ENCODE measurements around the gene CUEDC2.

CUEDC2 gene

DNA sequence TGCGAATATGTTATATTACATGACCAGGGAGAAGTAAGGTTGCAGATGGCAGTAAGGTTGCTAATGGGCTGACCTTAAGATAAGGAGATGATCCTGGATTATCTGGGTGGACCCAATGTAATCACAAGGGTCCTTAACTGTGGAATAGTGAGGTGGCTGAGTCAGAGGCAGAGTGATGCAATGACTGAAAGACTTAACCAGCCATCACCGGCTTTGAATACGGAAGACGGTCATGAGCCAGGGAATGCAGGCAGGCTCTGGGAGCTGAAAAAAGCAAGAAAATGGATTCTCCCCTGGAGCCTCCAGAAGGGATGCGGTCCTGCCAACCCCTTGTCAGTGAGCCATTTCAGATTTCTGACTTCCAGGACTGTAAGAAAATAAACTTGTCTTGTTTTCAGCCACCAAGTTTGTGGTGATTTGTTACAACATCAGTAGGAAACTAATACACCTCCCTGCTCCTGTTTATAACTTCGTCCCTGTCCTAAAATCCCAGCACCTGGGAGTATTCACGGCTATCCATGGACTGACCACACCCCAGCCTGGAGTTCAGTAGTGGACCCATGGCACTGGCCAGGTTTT lies 23.6 kb upstream of the CUEDC2 start (continued):
- TF ChIP-seq, protein P1, sequence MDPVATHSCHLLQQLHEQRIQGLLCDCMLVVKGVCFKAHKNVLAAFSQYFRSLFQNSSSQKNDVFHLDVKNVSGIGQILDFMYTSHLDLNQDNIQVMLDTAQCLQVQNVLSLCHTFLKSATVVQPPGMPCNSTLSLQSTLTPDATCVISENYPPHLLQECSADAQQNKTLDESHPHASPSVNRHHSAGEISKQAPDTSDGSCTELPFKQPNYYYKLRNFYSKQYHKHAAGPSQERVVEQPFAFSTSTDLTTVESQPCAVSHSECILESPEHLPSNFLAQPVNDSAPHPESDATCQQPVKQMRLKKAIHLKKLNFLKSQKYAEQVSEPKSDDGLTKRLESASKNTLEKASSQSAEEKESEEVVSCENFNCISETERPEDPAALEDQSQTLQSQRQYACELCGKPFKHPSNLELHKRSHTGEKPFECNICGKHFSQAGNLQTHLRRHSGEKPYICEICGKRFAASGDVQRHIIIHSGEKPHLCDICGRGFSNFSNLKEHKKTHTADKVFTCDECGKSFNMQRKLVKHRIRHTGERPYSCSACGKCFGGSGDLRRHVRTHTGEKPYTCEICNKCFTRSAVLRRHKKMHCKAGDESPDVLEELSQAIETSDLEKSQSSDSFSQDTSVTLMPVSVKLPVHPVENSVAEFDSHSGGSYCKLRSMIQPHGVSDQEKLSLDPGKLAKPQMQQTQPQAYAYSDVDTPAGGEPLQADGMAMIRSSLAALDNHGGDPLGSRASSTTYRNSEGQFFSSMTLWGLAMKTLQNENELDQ (tag by site-specific recombination; IDR thresholded peaks at IDR 0.05; ENCODE audit: low read depth): no peak
- TF ChIP-seq ZNF830 (tag by site-specific recombination; IDR thresholded peaks at IDR 0.05; ENCODE audit: low read depth) (no peak), ZBTB20 (tag by site-specific recombination; IDR thresholded peaks at IDR 0.05) (no peak), ZNF274 (IDR thresholded peaks at IDR 0.05; ENCODE audit: low read length) (no peak), ZNF274 (tag by site-specific recombination; IDR thresholded peaks at IDR 0.05; ENCODE audit: borderline replicate concordance) (no peak), ZNF610 (tag by site-specific recombination; IDR thresholded peaks at IDR 0.05; ENCODE audit: borderline replicate concordance) (no peak), ZNF521 (tag by site-specific recombination; IDR thresholded peaks at IDR 0.05) (no peak), ZNF837 (tag by site-specific recombination; IDR thresholded peaks at IDR 0.05) (no peak), ZNF621 (tag by site-specific recombination; IDR thresholded peaks at IDR 0.05) (no peak), ZNF473 (tag by site-specific recombination; IDR thresholded peaks at IDR 0.05) (no peak), ZFP37 (tag by site-specific recombination; IDR thresholded peaks at IDR 0.05) (no peak), KLF10 (tag by site-specific recombination; IDR thresholded peaks at IDR 0.05) (no peak), ZNF561 (tag by site-specific recombination; IDR thresholded peaks at IDR 0.05; ENCODE audit: borderline replicate concordance) (0 out of 2 replicates have a peak, but pooled peaks have one; percentile 20), ZNF266 (tag by site-specific recombination; IDR thresholded peaks at IDR 0.05; ENCODE audit: low read depth) (no peak), ZNF37A (tag by site-specific recombination; IDR thresholded peaks at IDR 0.05) (no peak), ZNF324 (tag by site-specific recombination; IDR thresholded peaks at IDR 0.05) (peak; percentile 30; the same call in 1 of the 2 replicates), ZNF248 (tag by site-specific recombination; IDR thresholded peaks at IDR 0.05) (no peak), ZNF2 (tag by site-specific recombination; IDR thresholded peaks at IDR 0.05) (no peak), ZNF785 (tag by site-specific recombination; IDR thresholded peaks at IDR 0.05) (peak; percentile 31; the same call in 1 of the 2 replicates)
- TF ChIP-seq, protein P2, sequence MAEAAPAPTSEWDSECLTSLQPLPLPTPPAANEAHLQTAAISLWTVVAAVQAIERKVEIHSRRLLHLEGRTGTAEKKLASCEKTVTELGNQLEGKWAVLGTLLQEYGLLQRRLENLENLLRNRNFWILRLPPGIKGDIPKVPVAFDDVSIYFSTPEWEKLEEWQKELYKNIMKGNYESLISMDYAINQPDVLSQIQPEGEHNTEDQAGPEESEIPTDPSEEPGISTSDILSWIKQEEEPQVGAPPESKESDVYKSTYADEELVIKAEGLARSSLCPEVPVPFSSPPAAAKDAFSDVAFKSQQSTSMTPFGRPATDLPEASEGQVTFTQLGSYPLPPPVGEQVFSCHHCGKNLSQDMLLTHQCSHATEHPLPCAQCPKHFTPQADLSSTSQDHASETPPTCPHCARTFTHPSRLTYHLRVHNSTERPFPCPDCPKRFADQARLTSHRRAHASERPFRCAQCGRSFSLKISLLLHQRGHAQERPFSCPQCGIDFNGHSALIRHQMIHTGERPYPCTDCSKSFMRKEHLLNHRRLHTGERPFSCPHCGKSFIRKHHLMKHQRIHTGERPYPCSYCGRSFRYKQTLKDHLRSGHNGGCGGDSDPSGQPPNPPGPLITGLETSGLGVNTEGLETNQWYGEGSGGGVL (tag by site-specific recombination; IDR thresholded peaks at IDR 0.05): peak; percentile 39; the same call in 1 of the 2 replicates
- TF ChIP-seq, protein P3, sequence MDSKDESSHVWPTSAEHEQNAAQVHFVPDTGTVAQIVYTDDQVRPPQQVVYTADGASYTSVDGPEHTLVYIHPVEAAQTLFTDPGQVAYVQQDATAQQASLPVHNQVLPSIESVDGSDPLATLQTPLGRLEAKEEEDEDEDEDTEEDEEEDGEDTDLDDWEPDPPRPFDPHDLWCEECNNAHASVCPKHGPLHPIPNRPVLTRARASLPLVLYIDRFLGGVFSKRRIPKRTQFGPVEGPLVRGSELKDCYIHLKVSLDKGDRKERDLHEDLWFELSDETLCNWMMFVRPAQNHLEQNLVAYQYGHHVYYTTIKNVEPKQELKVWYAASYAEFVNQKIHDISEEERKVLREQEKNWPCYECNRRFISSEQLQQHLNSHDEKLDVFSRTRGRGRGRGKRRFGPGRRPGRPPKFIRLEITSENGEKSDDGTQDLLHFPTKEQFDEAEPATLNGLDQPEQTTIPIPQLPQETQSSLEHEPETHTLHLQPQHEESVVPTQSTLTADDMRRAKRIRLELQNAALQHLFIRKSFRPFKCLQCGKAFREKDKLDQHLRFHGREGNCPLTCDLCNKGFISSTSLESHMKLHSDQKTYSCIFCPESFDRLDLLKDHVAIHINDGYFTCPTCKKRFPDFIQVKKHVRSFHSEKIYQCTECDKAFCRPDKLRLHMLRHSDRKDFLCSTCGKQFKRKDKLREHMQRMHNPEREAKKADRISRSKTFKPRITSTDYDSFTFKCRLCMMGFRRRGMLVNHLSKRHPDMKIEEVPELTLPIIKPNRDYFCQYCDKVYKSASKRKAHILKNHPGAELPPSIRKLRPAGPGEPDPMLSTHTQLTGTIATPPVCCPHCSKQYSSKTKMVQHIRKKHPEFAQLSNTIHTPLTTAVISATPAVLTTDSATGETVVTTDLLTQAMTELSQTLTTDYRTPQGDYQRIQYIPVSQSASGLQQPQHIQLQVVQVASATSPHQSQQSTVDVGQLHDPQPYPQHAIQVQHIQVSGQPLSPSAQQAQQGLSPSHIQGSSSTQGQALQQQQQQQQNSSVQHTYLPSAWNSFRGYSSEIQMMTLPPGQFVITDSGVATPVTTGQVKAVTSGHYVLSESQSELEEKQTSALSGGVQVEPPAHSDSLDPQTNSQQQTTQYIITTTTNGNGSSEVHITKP (tag by site-specific recombination; IDR thresholded peaks at IDR 0.05): peak; percentile 89
- TF ChIP-seq, protein P4, sequence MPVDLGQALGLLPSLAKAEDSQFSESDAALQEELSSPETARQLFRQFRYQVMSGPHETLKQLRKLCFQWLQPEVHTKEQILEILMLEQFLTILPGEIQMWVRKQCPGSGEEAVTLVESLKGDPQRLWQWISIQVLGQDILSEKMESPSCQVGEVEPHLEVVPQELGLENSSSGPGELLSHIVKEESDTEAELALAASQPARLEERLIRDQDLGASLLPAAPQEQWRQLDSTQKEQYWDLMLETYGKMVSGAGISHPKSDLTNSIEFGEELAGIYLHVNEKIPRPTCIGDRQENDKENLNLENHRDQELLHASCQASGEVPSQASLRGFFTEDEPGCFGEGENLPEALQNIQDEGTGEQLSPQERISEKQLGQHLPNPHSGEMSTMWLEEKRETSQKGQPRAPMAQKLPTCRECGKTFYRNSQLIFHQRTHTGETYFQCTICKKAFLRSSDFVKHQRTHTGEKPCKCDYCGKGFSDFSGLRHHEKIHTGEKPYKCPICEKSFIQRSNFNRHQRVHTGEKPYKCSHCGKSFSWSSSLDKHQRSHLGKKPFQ (tag by site-specific recombination; IDR thresholded peaks at IDR 0.05): no peak
- TF ChIP-seq, protein P5, sequence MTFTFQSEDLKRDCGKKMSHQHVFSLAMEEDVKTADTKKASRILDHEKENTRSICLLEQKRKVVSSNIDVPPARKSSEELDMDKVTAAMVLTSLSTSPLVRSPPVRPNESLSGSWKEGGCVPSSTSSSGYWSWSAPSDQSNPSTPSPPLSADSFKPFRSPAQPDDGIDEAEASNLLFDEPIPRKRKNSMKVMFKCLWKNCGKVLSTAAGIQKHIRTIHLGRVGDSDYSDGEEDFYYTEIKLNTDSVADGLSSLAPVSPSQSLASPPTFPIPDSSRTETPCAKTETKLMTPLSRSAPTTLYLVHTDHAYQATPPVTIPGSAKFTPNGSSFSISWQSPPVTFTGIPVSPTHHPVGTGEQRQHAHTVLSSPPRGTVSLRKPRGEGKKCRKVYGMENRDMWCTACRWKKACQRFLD (tag by site-specific recombination; IDR thresholded peaks at IDR 0.05): no peak
- TF ChIP-seq, protein P6, sequence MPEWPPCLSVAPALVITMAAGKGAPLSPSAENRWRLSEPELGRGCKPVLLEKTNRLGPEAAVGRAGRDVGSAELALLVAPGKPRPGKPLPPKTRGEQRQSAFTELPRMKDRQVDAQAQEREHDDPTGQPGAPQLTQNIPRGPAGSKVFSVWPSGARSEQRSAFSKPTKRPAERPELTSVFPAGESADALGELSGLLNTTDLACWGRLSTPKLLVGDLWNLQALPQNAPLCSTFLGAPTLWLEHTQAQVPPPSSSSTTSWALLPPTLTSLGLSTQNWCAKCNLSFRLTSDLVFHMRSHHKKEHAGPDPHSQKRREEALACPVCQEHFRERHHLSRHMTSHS (tag by site-specific recombination; IDR thresholded peaks at IDR 0.05): no peak
- TF ChIP-seq, protein P7, sequence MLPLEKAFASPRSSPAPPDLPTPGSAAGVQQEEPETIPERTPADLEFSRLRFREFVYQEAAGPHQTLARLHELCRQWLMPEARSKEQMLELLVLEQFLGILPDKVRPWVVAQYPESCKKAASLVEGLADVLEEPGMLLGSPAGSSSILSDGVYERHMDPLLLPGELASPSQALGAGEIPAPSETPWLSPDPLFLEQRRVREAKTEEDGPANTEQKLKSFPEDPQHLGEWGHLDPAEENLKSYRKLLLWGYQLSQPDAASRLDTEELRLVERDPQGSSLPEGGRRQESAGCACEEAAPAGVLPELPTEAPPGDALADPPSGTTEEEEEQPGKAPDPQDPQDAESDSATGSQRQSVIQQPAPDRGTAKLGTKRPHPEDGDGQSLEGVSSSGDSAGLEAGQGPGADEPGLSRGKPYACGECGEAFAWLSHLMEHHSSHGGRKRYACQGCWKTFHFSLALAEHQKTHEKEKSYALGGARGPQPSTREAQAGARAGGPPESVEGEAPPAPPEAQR (tag by site-specific recombination; IDR thresholded peaks at IDR 0.05): no peak
